OCI-LY1 (cell line): ENCODE results near the gene NEK2.

Source experiments
- EZH2 ChIP-seq: fragments of 200-600 bp; sonication (generic), shearing (Covaris generic); IDR thresholded peaks from 2 replicates; pipeline ENCODE4 v1.8.0; 2017; ENCODE audit warnings: borderline replicate concordance, mixed run types, mild to moderate bottlenecking, antibody characterized with exemption, low read length, moderate library complexity, mixed read lengths
- TF ChIP-seq, protein P1 (sequence below): fragments of 200-600 bp; sonication (generic), shearing (Covaris generic); IDR thresholded peaks from 2 replicates; pipeline ENCODE4 v1.5.1; 2017; ENCODE audit warnings: mild to moderate bottlenecking, antibody characterized with exemption, low read length, moderate library complexity, mixed read lengths

DNA sequence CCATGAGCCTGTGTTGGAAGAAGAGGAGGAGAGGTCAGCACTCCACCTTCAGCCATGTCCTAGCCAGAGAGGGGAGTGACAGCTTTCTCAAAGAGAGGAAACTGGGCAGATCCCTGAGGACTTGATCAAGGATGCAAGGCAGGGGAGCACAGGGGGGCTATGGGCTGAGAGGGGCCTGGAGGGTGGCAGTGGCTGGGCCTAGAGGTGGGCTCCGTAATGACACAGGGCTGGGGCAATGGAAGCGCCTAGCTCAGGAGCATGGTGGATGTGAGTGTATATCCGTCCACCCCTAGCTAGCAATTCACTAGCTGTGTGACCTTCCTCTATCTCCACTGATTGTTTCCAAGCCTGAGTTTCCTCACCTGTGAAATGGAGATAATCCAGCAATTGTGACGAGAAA is 32.6 kb downstream of the NEK2 start:
- TF ChIP-seq, protein P1, sequence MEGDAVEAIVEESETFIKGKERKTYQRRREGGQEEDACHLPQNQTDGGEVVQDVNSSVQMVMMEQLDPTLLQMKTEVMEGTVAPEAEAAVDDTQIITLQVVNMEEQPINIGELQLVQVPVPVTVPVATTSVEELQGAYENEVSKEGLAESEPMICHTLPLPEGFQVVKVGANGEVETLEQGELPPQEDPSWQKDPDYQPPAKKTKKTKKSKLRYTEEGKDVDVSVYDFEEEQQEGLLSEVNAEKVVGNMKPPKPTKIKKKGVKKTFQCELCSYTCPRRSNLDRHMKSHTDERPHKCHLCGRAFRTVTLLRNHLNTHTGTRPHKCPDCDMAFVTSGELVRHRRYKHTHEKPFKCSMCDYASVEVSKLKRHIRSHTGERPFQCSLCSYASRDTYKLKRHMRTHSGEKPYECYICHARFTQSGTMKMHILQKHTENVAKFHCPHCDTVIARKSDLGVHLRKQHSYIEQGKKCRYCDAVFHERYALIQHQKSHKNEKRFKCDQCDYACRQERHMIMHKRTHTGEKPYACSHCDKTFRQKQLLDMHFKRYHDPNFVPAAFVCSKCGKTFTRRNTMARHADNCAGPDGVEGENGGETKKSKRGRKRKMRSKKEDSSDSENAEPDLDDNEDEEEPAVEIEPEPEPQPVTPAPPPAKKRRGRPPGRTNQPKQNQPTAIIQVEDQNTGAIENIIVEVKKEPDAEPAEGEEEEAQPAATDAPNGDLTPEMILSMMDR = no peak
- TF ChIP-seq EZH2 = no peak
